ENCODE data around the gene RFNG.

The RFNG gene

GRCh38 chr17:82025401-82026107 is 26.1 kb downstream of the RFNG start:
- DNase-seq (ENCODE audit: low read depth), result no peak

DNA sequence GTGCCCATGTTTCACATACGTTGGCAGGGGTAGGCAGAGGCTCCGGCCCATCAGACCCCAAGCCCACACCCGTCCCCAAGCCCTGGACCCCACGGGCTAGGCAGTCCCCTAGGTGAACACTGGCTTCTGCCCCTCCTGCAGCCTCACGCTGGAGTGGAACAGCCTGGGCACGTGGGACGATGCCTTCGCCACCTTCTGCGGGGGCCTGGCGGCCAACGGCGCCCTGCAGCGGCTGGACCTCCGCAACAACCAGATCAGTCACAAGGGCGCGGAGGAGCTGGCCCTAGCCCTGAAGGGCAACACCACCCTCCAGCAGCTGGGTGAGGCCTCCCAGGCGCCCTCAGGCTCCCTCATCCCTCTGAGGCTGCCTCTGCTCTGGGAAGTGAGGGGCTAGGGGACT is 26.8 kb downstream of the RFNG start:
- DNase-seq (ENCODE audit: low read depth), result no peak

DNA sequence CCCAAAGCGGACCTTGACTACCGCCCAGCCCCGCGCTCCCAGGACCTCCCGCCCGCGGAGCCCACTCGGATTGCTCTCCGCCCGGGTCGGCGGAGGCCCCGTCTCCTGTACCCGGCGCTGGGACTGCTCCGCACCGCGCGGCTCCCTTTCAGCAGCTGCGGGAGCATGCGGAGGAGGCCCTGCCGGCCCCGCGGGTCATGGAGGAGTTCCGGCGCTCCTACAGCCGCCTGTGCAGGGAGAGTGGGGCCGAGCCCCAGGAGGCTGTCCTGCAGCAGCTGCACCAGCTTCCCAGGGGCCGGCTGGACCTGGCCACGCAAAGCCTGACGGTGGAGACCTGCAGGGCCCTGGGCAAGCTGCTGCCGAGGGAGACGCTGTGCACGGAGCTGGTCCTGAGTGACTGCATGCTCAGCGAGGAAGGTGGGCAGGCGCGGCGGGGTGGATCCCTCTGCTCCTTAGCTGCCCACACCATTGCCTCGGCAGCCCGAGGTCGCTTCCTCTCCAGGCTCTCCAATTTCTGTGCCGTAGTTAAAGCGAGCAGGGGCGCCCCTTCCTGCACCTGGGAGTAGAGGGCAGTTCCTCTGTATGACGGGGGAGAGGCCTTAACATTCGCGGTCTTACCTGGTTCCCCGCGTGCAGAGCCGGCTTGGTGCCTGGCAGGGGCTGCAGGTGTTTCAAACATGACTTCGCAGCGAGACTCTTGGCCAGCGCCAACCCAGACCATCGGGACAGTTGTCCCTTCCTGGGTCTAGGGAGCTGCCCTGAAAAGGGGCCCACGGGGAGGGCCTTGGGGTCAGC is 28.0 kb downstream of the RFNG start:
- no peak for DNase-seq (ENCODE audit: low read depth)

GRCh38 chr17:82022981-82023446 is 28.6 kb downstream of the RFNG start, which contains the start of gene LRRC45:
Gene LRRC45, plus strand, starts transcription at chr17:82023305. Its CDS starts 339 bp downstream, at chr17:82023644.
- DNase-seq (ENCODE audit: low read depth), result peak; percentile 99

GRCh38 chr17:82022310-82022980 is 29.2 kb downstream of the RFNG start, which contains the start of gene CENPX:
Gene CENPX, minus strand, starts transcription at chr17:82022878. Its CDS starts 17 bp downstream, at chr17:82022861.
- DNase-seq (ENCODE audit: low read depth), result no peak

DNA sequence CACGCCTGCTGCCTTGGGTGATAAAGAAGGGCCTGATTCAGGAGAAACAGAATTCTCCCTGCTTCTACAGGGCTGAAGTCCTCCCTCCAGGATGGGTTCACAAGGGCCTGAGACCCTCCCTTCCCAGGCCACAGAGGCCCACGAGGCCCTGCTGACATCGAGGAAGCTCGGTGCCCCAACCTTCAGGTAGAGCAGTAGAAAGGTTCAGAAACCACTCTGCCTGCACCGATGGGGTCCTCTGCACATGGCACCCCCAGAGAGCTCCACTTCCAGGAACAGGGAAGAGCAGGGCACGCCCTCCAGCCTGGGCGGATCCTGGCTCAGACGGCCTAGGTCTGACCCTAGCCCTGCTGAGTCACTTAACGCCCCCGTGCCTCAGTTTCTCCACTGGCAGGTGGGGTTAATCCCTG is 29.7 kb downstream of the RFNG start:
- DNase-seq (ENCODE audit: low read depth), result no peak

DNA sequence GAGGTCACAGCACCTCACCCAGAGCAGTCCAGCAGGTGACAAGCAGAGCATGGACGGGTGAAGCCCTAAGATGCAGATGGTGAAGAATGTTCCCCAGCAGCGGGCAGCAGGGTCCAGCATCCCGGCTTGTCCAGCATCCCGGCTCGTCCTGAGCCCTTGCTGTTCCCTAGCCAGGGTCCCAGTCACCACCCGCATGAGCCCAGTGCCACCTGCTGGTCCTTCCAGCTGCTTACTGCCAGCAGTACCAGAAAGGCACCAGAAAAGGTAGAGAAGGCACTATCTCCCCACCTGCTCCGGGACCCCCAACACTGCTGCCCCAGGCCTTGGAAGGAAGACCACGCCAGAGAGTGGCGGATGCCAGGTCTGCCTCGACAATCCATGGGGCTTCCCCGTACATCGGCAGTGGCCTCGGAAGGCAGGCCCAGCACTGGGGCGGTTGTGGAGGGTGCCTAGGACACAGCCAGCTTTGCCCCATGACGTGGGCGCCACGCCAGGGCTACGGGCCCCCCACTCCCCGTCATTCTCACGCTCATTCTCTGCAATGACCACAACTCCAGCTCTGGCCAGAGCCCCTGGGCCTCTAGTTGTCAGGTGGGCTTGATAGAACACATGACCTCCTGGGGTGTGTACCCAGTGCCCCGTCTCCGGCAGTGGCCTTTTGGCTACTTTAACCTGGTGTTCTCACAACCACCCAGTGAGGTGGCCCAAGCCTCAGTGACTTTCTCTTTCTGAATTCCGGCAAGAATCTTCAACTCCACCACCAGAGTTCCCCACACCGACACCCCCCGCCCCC is 30.3 kb downstream of the RFNG start:
- DNase-seq (ENCODE audit: low read depth), result peak; percentile 38

DNA sequence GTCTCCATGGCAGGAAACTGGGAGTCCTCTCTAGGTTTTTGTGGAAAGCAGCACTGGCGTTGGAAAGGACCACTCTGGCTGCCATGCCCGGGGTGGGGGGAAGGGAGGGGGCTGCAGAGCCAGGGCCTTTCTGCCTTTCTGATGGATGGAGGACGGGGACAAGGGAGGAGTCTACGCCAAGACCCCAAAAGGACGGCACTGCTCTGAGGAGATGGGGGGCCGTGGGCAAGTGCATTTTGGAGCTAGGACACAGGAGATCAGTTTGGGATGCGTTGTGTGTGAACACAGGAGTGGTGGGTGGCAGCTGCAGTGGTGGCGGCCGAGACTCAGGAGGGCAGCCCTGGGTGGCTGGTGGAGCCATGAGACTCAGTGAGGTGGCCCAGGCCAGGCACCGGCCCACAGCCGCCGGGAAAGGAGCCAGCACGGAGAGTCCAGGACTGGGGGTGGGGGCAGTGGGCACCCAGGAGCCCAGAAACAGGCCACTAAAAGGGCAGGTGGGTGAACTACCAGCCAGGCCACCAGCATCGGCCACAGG is 31.0 kb downstream of the RFNG start:
- DNase-seq (ENCODE audit: low read depth), result no peak

- peak; percentile 53 for DNase-seq (ENCODE audit: low read depth)
Observed at GRCh38 chr17:82019690-82020571, 31.7 kb downstream of the RFNG start.

GRCh38 chr17:82018989-82019689 is 32.5 kb downstream of the RFNG start:
- no peak for DNase-seq (ENCODE audit: low read depth)

GRCh38 chr17:82018152-82018988 is 33.2 kb downstream of the RFNG start:
- DNase-seq (ENCODE audit: low read depth), result no peak

DNA sequence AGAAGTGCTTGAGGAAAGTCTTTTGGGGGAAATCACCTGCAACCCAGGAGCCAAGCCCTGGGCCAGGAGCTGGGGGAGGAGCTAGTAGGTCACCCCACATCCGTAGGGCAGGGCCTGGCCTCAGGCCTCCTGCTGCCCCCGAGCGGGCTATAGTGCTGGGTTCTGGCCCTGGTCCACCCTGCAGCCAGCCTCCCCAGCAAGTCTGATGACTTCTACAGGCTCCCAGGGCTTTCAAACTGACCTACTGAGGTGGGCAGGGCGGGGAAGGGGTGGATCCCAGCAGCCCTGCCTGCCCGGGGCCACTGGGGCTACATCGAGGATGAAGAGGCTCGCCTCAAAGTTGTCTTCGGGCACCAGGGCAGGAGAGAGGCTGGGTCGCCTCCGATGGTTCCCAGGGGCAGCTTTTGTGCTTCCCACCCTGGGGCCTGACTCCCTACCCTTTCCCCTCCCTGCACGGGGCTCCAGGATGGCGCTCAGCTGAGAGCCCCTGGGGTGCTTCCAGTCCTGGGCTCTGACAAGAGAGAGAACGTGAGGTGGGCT is 33.9 kb downstream of the RFNG start:
- DNase-seq (ENCODE audit: low read depth), result no peak

DNA sequence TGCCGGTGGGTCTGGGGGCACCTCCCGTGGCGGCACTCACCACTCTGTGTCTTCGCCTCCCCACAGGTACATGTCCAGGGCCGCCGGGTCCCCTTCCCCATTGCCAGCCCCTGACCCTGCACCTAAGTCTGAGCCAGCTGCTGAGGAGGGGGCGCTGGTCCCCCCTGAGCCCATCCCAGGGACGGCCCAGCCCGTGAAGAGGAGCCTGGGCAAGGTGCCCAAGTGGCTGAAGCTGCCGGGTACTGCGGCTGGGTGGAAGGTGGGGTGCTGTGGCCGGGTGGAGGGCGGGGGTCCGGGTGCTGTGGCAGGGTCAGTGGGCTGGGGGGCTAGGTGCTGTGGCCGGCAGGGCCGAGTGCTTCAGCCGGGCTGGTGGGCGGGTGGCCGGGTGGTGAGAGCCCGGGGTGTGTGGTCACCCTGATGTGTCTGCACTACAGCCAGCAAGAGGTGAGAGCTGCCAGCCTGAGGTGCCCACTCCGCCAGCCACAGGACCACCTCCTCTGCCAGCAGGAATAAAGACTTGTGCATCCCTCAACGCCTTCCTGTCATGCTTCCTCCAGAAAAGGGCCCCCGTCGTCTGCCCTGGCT is 34.6 kb downstream of the RFNG start:
- DNase-seq (ENCODE audit: low read depth), result no peak

DNA sequence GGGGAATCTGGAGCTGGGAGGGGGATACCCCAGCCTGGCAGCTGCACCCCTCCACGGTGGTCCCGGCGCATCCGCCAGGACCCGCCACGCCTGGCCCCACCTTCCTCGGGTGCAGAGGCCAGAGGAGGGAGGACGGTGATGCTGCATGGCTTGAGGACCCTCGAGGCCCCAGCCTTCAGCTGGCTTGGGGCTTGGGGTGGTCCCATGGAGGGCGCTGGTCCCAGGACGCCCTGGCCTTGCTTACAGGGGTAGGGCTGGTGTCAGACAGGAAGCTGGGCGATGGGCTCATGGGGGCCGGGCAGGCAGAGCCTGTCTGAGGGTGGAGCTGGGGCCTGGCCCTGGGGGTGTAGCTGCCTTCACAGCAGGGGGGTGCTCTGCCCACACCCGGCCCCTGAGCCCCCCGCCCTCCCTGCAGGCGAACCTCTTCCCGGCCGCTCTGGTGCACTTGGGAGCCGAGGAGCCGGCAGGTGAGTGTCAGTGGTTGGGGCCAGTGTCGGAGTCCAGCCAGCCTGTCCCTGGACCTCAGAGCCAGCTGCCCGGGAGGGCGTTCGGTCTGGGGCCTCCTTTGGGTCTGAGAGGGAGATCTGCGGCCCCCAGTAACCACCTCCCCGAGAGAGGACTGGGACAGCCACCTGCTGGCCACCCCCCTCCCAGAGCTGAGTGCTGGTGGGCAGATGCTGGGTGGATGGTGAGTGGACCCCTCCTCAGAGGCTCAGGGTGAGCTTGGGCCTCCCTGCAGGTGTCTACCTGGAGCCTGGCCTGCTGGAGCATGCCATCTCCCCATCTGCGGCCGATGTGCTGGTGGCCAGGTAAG is 35.3 kb downstream of the RFNG start:
- no peak for DNase-seq (ENCODE audit: low read depth)

DNA sequence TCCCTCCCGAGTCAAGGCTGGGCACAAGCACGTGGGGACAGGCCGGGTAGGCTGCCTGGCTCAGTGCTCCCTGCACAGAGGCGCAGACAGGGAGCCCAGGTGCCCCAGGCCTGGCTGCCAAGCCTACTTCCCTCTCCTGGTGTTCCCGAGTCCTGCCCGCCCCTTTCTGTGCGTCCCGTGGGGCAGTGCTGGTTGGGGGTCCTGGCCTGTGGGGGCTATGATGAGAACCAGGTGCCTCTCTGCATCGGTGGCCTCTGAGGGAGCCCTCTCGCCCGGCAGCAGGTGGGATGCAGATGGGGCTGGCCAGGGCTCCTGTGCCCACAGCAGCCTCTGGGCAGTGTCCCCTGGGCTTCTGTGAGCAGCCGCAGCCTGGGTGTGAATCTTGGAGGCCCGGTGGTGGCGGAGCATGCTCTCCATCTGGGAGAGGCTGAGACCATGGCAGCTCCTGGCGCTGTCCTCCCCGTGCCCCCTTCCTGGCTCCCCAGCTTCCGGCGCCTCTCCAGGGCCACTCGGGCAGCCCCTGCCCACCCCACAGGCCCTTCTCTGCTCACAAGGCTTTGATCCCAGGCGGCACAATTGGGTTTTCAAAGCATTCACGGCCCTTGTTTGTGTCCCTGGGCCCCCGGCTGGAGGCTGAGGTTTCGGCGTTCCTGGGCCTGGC is 36.2 kb downstream of the RFNG start:
- DNase-seq (ENCODE audit: low read depth), result no peak

DNA sequence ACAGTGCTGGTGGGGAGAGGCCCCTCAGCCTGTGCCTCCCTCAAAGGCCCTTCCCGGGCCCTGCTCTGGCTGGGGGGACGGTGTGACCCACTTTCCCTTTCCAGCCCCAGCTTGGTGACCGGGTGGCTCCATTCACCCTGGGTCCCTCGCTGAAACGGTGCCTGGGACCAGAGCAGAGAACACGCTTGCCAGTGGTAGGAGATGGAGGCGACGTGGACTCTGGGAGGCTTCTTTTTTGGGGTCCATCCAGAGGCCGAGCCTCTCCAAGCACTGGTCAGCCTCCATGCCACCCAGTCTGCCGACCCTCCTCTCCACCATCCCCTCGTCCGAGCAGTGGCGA is 36.7 kb downstream of the RFNG start:
- DNase-seq (ENCODE audit: low read depth), result no peak

DNA sequence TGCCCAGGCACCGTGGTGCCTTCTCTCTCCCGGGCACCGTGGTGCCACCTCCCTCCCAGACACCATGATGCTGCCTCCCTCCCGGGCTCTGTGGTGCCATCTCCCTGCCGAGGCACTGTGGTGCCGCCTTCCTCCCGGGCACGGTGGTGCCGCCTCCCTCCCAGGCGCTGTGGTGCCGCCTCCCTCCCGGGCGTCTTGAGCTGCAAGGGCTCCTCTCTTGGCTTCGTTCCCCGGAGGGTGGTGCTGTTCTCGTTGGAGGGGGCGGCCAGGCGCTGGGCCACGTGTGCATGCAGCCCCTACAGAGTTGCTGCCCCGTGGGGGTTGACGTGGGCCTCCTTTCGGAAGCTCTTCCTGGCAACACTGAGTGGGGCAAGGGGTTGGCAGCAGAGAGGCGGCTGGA is 37.2 kb downstream of the RFNG start:
- no peak for DNase-seq (ENCODE audit: low read depth)
